Gastroesophageal sphincter (tissue), 4 donors: ENCODE measurements around the gene TRMT112. TPM values are rescaled to one million over a fixed set of nuclear protein-coding genes. Genes with fewer than 3 reads are reported as not detected.
"Not testable (repeated sequence)": the region's sequence is repeated elsewhere in the genome, so short reads cannot be mapped to it uniquely, and the experiment has no call there.

Experiments used
- ATAC-seq: fragments of 150-250 bp; one replicate; pipeline ENCODE4 v1.9.1; 2016; ENCODE audit warnings: mild to moderate bottlenecking, moderate library complexity
- H3K27ac ChIP-seq, 4 donors: fragments of 200-600 bp; sonication (generic) in 3 of 4; 1 replicate in 3 of 4; 2 replicates in 1 of 4; pipeline ENCODE4 v1.5.1; 2016 to 2019
- H3K27me3 ChIP-seq: fragments of 200-600 bp; sonication (generic); one replicate; pipeline ENCODE4 v1.5.1; 2019
- H3K36me3 ChIP-seq, 2 donors: fragments of 200-600 bp; sonication (generic); one replicate each; pipeline ENCODE4 v1.5.1; 2019; ENCODE audit warnings: control low read depth in 1 of 2
- H3K4me1 ChIP-seq, 3 donors: fragments of 200-600 bp; sonication (generic); 1 replicate in 2 of 3; 2 replicates in 1 of 3; pipeline ENCODE4 v1.5.1; 2016 to 2019; ENCODE audit warnings: control low read depth in 2 of 3
- H3K4me3 ChIP-seq, 2 donors: fragments of 200-600 bp; sonication (generic); one replicate each; pipeline ENCODE4 v1.5.1; 2019; ENCODE audit warnings: mild to moderate bottlenecking in 1 of 2, moderate library complexity in 1 of 2
- H3K9me3 ChIP-seq, 3 donors: fragments of 200-600 bp; sonication (generic); one replicate each; pipeline ENCODE4 v1.5.1; 2017 to 2019; ENCODE audit warnings: control low read depth in 2 of 3
- EP300 ChIP-seq: sonication (generic); formaldehyde crosslinking; IDR thresholded peaks from one replicate; pipeline ENCODE4 v1.6.1; 2017; ENCODE audit warnings: antibody characterized with exemption, mild to moderate bottlenecking
- POLR2A ChIP-seq, 2 donors: fragments of 450-650 bp; IDR thresholded peaks; one replicate each; pipeline ENCODE4 v1.6.1; 2017; ENCODE audit warnings: antibody characterized with exemption in 2 of 2, mild to moderate bottlenecking in 2 of 2, moderate library complexity in 1 of 2
- POLR2AphosphoS5 ChIP-seq: sonication (generic); formaldehyde crosslinking; IDR thresholded peaks from one replicate; pipeline ENCODE4 v1.6.1; 2017; ENCODE audit warnings: antibody characterized with exemption
- WGBS, 2 donors: methylation state at CpG; one replicate each; pipeline ENCODE4 v1.1.5; 2018; ENCODE audit warnings: low coverage in 1 of 2; 5-methylcytosine and 5-hydroxymethylcytosine counted together
- total RNA-seq, 4 donors: library from RNA; depleted of rRNA; stranded (reverse); fragments of >200 nt; gene quantifications; one replicate each; pipeline ENCODE4 v1.1.0, GENCODE V29; 2016
- TF ChIP-seq, protein P1 (sequence below), 4 experiments: fragments of 200-600 bp in 2 of 4; fragments of 450-650 bp in 2 of 4; sonication (generic) in 1 of 4; IDR thresholded peaks; one replicate each; pipeline ENCODE4 v1.5.1; 2017 to 2019; ENCODE audit warnings: antibody characterized with exemption in 4 of 4, mild to moderate bottlenecking in 2 of 4, moderate library complexity in 2 of 4

Gene TRMT112
- total RNA-seq, 4 donors from 2014 or later = 180 to 267 (median 218) TPM

GRCh38 chr11:64327993-64328392, 10.6 kb upstream of the TRMT112 start:
- WGBS, 2 donors = 74 to 78% methylated on average over 2 of the region's 3 CpGs
- no peak overlapping the region for H3K27ac ChIP-seq
- no peak for TF ChIP-seq POLR2A (IDR thresholded peaks at IDR 0.05)
- TF ChIP-seq POLR2AphosphoS5 = no peak
- no peak for TF ChIP-seq EP300
- TF ChIP-seq, protein P1, sequence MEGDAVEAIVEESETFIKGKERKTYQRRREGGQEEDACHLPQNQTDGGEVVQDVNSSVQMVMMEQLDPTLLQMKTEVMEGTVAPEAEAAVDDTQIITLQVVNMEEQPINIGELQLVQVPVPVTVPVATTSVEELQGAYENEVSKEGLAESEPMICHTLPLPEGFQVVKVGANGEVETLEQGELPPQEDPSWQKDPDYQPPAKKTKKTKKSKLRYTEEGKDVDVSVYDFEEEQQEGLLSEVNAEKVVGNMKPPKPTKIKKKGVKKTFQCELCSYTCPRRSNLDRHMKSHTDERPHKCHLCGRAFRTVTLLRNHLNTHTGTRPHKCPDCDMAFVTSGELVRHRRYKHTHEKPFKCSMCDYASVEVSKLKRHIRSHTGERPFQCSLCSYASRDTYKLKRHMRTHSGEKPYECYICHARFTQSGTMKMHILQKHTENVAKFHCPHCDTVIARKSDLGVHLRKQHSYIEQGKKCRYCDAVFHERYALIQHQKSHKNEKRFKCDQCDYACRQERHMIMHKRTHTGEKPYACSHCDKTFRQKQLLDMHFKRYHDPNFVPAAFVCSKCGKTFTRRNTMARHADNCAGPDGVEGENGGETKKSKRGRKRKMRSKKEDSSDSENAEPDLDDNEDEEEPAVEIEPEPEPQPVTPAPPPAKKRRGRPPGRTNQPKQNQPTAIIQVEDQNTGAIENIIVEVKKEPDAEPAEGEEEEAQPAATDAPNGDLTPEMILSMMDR (IDR thresholded peaks at IDR 0.05) = no peak
- no peak overlapping the region for H3K4me3 ChIP-seq
- H3K4me1 ChIP-seq = peaks cover 0 to 7% (median 0%) of the 10 kb centered on the region in 3 donors
- H3K9me3 ChIP-seq = no peaks in the 10 kb centered on the region
- peaks cover 3% of the 10 kb centered on the region for H3K27me3 ChIP-seq
- no peak for ATAC-seq
- H3K36me3 ChIP-seq = peaks cover 0 to 1% of the 10 kb centered on the region in 2 donors

DNA sequence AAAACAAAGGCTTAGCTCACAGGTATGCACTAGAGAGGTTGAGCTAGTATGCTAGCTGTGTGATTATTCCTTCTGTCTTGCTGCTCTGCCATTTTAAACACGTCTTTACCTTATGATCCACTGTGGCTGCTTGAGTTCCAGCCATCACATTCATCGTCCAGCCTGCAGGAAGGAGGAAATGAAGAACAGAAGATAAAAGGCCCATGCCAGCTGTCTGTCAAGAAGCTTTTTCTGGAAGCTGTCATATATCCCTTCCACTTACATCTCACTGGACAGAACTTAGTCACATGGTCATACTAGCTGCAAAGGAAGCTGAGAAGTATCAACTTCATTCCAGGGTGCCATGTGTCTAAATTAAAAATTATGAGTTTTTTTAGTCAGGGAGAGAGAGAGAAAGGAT, 10.0 kb upstream of the TRMT112 start:
- no peak for ATAC-seq
- H3K27ac ChIP-seq = no peak overlapping the region
- H3K4me1 ChIP-seq = peaks cover 0 to 7% (median 0%) of the 10 kb centered on the region in 3 donors
- H3K27me3 ChIP-seq = peaks cover 3% of the 10 kb centered on the region
- TF ChIP-seq, protein P1 (IDR thresholded peaks at IDR 0.05) = no peak
- no peak for TF ChIP-seq POLR2AphosphoS5
- no peak for TF ChIP-seq EP300
- no peak for TF ChIP-seq POLR2A (IDR thresholded peaks at IDR 0.05)
- 60 to 85% methylated on average over 2 of the region's 2 CpGs for WGBS, 2 donors
- no peak overlapping the region for H3K4me3 ChIP-seq
- H3K9me3 ChIP-seq = no peaks in the 10 kb centered on the region
- H3K36me3 ChIP-seq = peaks cover 0 to 7% of the 10 kb centered on the region in 2 donors

GRCh38 chr11:64324692-64325469, 7.5 kb upstream of the TRMT112 start:
- Histone ChIP-seq H3K4me1 (no peaks in the 10 kb centered on the region), H3K4me3 (no peak overlapping the region), H3K27ac (no peak overlapping the region), H3K27me3 (peaks cover 3% of the 10 kb centered on the region), H3K9me3 (no peaks in the 10 kb centered on the region), H3K36me3 (peaks cover 0 to 32% of the 10 kb centered on the region in 2 donors)
- 73 to 80% methylated on average over 5 to 10 of the region's 11 CpGs for WGBS, 2 donors
- ATAC-seq = no peak
- TF ChIP-seq EP300 (no peak), POLR2A (IDR thresholded peaks at IDR 0.05) (no peak), POLR2AphosphoS5 (no peak)
- TF ChIP-seq, protein P1 (IDR thresholded peaks at IDR 0.05) = no peak

GRCh38 chr11:64323984-64324383, 6.6 kb upstream of the TRMT112 start:
- not testable (repeated sequence) for H3K27ac ChIP-seq, H3K9me3 ChIP-seq, H3K4me3 ChIP-seq, ATAC-seq, H3K27me3 ChIP-seq, H3K4me1 ChIP-seq
- peaks cover 0 to 34% of the 10 kb centered on the region in 2 donors for H3K36me3 ChIP-seq
- 80% methylated on average over 1 of the region's 4 CpGs; no CpG with 5 or more reads in 1 of the 2 donors for WGBS, 2 donors

GRCh38 chr11:64323373-64323772, 6.0 kb upstream of the TRMT112 start:
- Histone ChIP-seq H3K27me3 (no peaks in the 10 kb centered on the region), H3K4me3 (no peak overlapping the region), H3K27ac (no peak overlapping the region), H3K9me3 (no peaks in the 10 kb centered on the region), H3K4me1 (peaks cover 0 to 15% (median 7%) of the 10 kb centered on the region in 3 donors), H3K36me3 (peaks cover 0 to 34% of the 10 kb centered on the region in 2 donors)
- TF ChIP-seq POLR2AphosphoS5 = no peak
- TF ChIP-seq EP300 = no peak
- TF ChIP-seq, protein P1 (IDR thresholded peaks at IDR 0.05) = no peak
- TF ChIP-seq POLR2A (IDR thresholded peaks at IDR 0.05) = no peak
- no peak for ATAC-seq
- no CpG with 5 or more reads among the region's 5 CpGs for WGBS, 2 donors
